GM19452 (cell line): ENCODE measurements around the gene HSP90AA1.
A peak's percentile ranks its signal among the peaks of the same experiment; 100 is the strongest.
"Not testable (repeated sequence)": the region's sequence is repeated elsewhere in the genome, so short reads cannot be mapped to it uniquely, and the experiment has no call there.

ENCODE experiments used
- ATAC-seq: cut with Tn5 transposase; IDR thresholded peaks from one replicate; pipeline ENCODE4 v1.9.1; 2021; ENCODE audit not compliant: unreplicated experiment

Gene HSP90AA1

DNA sequence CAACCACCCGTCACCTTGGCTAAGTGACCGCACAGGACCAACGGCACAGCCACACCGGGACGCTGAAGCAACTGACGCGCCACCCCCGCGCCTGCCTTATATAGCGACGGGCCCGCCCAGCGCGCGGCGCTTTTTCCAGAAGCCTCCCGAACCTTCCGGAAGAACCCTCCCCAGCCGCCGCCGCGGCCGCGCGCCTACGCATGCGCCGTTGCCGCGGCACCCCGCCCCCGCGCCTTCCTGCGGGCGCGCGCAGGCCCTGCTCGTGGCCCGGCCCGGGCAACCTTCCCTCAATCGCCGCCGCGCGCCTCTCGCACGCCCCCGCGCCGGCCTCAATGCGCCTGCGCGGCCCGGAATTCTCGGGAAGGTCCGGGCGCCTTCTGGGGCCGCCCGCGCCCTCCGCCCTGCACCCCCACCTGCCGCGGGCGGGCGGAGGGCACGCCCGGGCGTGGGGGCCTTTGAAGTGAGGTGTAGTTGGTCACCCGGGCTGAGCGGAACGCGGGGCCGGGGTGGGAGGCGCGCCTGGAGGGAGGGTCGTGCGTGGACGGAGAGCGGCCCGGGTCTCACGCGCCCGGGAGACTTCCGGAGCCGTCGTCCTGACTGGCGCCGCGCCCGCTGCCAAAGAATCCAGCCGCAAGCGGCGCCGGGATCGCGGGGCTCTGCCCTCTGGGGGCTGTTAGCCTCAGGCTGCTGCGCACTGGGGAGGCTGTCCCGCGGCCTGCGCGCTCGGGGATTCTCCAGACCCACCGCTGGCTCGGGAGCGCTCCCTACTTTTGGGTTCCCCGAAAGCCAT, at the start of gene HSP90AA1:
TSS of gene HSP90AA1 (minus strand) at position 73 of the 790 bp plus-strand sequence. CDS start 666 bp downstream, outside the sequence.
- peak; percentile 72 for ATAC-seq

- ATAC-seq: not testable (repeated sequence)
These were observed 48.6 kb upstream of the HSP90AA1 start for GRCh38 chr14:102135456-102135855.

DNA sequence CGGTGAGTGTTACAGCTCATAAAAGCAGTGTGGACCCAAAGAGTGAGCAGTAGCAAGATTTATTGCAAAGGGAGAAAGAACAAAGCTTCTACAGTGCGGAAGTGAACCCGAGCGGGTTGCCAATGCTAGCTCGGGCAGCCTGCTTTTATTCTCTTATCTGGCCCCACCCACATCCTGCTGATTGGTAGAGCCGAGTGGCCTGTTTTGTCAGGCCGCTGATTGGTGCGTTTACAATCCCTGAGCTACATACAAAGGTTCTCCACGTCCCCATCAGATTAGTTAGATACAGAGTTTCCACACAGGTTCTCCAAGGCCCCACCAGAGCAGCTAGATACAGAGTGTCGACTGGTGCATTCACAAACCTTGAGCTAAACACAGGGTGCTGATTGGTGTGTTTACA, 47.9 kb upstream of the HSP90AA1 start:
- ATAC-seq: not testable (repeated sequence)

DNA sequence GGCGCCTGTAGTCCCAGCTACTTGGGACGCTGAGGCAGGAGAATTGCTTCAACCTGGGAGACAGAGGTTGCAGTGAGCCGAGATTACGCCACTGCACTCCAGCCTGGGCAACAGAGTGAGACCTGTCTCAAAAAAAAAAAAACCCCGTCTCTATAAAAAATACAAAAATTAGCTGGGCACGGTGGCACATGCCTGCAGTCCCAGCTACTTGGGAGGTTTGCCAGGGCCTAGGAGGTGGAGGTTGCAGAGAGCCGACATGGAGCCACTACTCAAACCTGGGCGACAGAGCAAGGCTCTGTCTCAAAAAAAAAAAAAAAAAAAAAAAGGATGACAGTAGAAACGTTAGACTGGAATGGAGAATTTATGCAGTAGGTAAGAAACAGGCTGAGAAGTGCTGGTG, 47.2 kb upstream of the HSP90AA1 start:
- not testable (repeated sequence) for ATAC-seq

GRCh38 chr14:102131741-102132140, 44.9 kb upstream of the HSP90AA1 start:
- ATAC-seq: no peak

DNA sequence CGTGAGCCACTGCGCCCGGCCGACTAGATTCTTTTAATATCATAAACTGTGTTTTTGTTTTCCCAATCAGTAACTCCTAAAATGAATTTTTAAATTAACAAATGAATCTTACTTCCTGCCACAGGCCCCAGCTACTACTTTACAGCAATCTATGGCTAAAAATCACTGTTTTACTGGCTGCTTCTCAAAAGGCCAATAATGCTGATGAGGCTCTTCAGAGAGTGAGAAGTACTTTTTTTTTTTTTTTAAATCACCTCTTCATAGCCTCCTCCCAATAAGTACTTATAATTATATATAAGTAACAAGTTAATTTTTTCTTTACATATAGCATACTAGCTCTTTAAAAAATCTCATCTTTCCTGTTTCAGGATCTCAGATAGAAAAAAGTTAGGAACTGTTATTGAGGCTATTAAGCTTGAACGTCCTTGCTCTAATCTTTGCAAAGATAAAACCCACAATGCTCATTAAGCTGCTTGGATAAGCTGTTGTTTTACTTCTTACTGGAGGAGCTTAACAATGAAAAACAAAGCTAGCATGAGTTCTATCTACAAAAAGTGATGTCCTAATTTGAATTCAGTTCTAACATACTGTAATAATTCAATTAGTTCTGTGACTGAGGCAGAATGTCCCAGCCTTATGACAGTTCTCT, 40.1 kb upstream of the HSP90AA1 start:
- no peak for ATAC-seq

GRCh38 chr14:102125546-102125945, 38.7 kb upstream of the HSP90AA1 start:
- no peak for ATAC-seq

GRCh38 chr14:102124419-102124818, 37.6 kb upstream of the HSP90AA1 start:
- ATAC-seq: no peak

GRCh38 chr14:102121567-102121966, 34.7 kb upstream of the HSP90AA1 start:
- ATAC-seq: no peak

- ATAC-seq: no peak
These were observed 34.0 kb upstream of the HSP90AA1 start for GRCh38 chr14:102120888-102121287.

DNA sequence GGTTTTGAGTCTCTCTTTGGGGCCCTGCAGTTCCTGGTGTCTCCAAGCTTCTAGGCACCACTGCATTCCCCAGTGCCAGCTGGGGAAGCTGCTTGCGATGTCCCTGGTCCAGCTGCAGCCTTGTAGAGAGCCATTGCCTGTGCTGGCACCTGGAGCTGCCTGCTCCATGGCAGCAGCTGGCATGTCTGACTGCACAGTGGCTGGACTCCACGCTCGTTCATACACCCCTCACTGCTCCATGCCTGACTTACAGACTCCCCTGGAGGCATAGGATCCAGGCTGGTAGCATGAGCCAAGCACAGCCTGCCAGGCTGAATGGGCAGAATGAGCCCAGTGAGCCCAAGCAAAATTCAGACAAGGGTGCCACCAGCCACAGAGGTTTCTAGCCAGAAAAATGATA, 31.0 kb upstream of the HSP90AA1 start:
- ATAC-seq: no peak

DNA sequence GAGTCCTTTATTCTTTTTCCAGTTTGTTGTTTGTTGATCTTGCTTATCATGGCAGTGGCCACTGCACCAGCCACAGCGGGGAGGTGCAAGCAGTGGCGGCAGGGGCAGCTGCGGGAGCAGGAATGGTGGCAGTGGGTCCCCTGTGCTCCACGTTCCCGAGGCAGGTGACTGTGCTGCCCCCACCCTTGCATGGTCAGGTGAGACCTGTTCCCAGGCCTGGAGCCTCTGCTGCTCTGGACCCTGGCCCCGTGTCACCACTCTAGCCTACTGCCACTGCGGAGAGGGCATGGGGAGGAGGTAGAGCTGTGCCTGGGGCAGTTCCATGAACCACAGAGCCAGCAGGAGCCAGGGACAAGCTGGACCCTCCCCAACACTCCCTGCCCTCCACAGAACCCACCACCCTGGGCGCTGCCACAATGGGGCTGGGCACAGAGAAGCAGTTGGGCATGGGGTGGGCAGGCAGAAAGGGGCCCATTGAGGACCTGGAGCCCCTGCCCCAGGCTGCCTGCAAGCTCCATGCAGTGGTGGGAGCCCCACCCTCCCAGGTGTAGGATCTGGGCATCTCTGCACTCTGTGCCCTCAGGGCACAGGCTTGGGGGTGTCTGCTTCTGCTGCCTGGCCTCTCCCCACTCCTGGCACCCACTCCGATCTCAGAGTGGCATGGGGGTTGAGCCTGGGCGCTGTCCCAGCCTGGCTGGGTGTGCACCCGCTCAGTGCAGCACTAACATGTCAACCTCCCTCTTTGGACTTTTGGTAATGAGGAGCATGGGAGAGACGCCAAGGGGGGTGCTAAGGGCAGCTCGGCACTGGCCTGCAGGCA, 29.7 kb upstream of the HSP90AA1 start:
- ATAC-seq: no peak

- no peak for ATAC-seq
These were observed 24.3 kb upstream of the HSP90AA1 start for GRCh38 chr14:102111101-102111500.

GRCh38 chr14:102109332-102109731, 22.5 kb upstream of the HSP90AA1 start:
- not testable (repeated sequence) for ATAC-seq

DNA sequence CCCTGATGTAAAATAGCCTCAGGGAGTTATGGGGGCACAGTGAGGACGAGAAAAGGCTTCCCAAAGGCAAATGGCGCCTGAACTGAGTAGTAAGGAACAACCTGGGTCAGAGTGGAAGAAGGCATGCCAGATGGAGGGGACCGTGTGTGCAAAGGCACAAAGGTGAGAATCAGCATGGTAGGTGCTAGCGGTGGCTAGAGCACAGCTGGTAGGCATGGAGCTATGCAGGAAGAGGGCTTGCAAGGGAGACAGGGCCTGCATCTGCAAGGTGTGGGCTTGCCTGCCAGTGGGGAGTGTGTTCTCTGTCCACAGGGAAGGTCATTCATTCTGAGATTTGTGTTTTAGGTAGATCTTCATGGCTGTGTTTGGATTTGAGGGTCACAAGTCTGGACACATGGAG, 18.5 kb upstream of the HSP90AA1 start:
- ATAC-seq: no peak

- no peak for ATAC-seq
These were observed 16.3 kb upstream of the HSP90AA1 start for GRCh38 chr14:102103062-102103695.

DNA sequence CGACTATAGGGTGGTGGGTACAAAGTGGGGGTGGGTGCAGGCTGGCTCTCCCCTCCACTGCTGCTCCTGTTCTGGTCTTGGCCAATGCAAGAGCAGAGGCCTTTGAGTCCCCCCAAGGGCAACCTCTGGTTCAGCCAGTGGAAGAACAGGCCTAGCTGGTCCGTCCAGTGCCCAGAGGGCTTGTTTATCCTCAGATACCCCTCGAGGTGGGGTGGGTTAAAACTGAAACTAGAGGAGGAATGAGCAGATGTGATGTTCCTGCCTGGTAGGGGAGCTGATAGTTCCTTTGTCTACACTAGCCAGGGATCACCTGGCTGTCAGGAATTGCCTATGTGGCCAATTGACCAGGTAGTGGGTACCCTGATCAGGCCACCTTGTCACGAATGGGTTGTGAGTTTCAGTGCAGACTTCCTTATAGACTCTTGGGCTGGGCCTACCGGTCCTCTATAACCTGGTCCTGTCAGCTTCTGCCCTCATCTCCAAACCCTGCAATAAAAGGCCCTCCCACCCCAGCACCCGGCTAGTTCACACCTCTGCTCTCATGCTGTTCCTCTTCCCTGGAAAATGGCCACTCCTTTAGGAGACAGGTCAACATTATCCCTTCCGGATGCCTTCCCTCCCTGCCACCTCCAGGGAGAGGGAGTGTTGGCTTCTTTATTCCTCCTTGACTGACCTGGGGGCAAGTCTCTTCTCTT, 10.7 kb upstream of the HSP90AA1 start:
- ATAC-seq: no peak

DNA sequence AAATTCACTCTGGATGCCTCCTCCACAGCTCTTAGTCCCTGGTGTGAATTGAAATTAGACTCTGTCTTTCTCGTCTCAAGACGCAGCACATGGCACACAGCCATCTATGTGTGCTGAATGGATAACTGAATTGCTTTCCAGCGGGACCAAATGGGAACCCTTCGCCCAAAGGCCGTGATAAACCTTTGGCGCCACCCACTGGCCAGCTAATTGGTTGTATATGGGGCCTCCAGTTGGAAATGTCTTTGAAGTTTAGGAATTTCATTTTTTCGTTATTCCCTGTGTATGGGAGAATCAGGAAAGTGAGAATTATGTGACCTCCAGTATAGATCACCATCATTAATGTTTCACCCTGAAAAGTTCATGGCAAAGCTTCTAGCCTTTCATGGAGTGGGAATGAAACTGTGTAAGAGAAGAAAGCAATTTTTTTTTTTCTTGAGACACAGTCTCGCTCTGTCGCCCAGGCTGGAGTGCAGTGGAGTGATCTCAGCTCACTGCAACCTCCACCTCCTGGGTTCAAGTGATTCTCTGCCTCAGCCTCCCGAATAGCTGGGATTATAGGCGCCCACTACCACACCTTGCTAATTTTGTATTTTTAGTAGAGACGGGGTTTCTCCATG, 9.8 kb upstream of the HSP90AA1 start:
- no peak for ATAC-seq

GRCh38 chr14:102095871-102096568, 9.2 kb upstream of the HSP90AA1 start:
- no peak for ATAC-seq
